GM18873 (cell line): ENCODE data around the gene KCNJ6.
"Not testable (repeated sequence)": the region's sequence is repeated elsewhere in the genome, so short reads cannot be mapped to it uniquely, and the experiment has no call there.

Experiments
- ATAC-seq: cut with Tn5 transposase; IDR thresholded peaks from one replicate; pipeline ENCODE4 v1.9.1; 2021; ENCODE audit warnings: mild to moderate bottlenecking, moderate library complexity, moderate number of reproducible peaks; ENCODE audit not compliant: unreplicated experiment, low FRiP score

KCNJ6 gene

GRCh38 chr21:37787456-37787855 lies 128.8 kb downstream of the KCNJ6 start:
- ATAC-seq = no peak

DNA sequence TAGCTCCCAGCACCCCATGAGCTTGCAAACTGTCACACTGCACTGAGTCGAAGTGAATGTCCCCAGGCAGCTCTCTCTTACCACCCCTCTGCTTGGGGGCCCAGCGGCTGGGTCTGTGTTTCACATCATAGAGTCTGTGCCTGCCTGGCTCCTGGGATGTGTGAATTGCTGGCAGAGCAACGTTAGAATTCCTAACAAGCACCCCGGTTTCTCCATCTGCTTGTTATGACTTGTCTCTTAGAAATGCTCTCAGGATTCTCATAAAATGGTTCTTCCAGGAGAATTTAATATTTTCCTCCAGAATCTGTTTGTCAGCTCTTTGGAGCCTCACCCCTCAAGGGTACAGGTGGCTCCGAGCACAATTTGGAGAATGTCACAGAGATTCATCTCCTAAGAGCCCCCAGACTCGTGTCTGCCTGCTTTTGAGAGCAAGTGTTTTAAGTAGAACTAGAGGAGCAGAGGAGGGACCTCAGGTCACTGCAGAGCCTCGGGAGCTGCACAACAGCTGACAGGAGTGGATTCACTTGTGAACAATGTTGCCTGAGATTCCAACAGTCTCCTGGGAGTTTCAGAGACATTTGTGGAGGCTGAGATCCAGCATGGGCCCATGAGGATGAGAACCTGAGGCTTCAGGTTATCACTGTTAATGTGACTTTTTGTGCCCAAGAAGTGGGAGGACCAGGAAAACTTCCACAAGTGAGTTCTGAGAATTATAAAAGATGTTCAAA lies 131.5 kb downstream of the KCNJ6 start:
- no peak for ATAC-seq

DNA sequence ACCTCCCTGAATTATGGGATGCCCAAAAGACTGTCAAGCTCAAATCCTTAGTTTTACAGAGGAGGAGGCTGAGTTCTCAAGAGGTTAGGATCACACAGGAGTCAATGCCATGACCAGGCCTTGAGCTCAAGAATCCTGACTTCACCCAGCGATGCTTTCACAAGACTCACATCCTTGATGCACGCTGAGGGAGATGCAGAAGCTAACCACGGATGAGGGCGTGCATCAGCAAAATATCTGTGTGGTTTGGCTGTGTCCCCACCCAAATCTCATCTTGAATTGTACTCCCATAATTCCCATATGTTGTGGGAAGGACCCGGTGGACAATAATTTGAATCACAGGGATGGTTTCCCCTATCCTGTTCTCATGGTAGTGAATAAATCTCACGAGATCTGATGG lies 133.2 kb downstream of the KCNJ6 start:
- no peak for ATAC-seq

DNA sequence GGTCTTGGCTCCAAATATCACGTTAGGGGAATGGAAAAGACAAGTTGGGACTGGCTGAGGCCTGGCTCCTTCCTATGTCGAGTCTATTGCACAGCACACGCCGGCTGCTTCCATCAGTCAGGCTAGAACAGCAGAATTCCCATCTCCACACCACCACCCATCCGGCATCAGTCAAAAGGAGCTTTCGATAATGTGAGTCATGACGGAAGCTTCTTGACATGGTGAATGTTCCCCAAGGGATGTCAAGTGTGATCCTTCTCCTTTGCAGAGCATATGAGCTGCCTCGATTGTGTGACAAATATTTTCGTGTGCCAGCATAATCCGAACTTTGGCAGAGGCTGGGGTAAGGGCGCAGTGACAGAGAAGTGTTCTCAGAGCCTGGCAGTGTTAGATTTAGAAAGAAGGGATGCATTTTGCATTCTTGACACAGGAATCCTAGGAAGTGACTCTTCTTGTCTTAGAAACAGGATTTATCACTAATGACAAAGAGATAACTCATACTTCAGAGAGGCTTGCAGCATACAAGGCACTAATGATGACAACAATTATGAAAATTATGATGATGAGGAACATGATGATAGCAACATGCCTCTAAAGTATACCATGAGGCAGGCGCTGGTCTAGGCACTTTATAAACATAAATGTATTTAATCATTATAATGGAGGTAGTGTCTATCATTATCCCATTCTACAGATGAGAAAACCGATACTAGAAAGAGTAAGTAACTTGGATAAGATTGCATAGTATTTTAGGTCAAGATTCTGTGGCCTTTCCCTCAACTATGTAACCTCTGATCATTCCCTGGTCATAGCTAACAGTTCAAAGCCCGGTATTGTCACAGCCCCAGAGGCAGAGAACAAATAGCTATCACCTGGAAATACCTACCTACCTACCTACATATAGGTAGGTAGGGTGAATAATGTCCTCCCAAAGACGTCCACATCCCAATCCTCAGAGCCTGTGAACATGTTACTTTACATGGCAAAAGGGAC lies 135.0 kb downstream of the KCNJ6 start:
- ATAC-seq = no peak

- ATAC-seq = no peak
Observed at GRCh38 chr21:37771181-37771580, 145.1 kb downstream of the KCNJ6 start.

GRCh38 chr21:37770461-37770860 lies 145.8 kb downstream of the KCNJ6 start:
- ATAC-seq = no peak

DNA sequence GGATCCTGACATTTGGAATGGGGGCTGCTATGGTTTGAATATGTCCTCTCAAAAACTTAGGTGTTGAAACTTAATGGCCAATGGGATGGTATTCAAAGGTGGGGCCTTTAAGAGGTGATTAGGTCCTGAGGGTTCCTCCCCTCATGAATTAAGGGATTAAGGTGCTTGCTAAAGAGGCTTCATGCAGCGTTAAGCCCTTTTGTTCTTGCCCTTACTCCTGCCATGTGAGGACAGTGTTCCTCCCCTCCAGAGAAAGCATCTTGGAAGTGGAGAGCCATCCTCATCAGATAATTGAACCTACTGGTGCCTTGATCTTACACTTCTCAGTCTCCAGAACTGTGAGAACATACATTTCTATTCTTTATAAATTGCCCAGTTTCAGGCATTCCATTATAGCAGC lies 146.6 kb downstream of the KCNJ6 start:
- ATAC-seq = no peak

- no peak for ATAC-seq
Observed at GRCh38 chr21:37767984-37768383, 148.3 kb downstream of the KCNJ6 start.

DNA sequence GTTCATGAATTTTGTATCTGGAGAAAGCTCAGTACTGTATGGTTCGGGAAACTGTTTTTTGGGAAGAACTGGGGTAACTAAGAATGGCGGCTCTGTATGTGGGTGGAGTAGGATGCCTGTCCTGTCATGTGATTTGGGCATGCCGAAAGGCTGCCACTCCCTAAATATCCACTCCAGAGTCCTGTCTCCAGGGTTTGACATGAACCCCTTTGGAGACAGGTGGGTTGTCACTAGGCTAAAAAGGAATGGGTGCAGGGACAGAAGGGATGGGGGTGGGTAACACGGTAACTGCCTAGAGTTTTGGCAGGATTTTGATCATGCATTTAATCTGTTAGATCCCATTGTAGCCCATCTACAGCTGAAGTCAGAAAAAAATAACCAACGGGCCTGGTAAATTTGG lies 150.1 kb downstream of the KCNJ6 start:
- ATAC-seq = no peak

- ATAC-seq = no peak
Observed at GRCh38 chr21:37765221-37765900, 150.9 kb downstream of the KCNJ6 start.

- no peak for ATAC-seq
Observed at GRCh38 chr21:37764691-37765090, 151.6 kb downstream of the KCNJ6 start.

DNA sequence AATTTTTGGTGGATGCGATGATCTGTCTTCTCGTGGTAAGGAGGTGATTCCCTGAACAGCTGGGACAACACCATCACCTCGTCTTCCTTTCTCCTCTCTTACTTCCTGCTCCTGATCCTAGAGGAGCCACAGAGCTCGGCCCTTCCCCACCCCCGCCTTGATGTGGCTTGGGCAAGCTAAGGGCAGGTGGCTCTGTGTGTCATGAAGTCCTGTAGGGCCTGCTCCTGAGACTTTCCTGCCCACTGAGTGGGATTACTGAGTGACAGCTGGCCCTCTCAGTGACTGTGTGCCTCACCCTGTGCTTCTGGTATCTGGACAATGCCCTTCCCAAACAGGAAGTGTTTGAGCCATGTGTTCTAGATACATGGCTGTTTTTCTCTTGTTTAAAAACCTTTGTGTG lies 153.0 kb downstream of the KCNJ6 start:
- no peak for ATAC-seq

GRCh38 chr21:37762606-37763005 lies 153.7 kb downstream of the KCNJ6 start:
- no peak for ATAC-seq

DNA sequence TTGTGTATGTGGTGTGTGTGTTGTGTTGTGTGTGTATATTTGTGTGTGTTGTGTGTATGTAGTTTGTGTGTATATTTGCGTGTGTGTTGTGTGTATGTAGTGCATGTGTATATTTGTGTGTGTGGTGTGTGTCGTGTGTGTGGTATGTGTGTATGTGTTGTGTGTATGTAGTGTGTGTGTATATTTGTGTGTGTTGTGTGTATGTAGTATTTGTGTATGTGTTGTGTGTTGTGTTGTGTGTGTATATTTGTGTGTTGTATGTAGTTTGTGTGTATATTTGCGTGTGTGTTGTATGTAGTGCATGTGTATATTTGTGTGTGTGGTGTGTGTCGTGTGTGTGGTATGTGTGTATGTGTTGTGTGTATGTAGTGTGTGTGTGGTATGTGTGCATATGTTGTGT lies 154.9 kb downstream of the KCNJ6 start:
- not testable (repeated sequence) for ATAC-seq

DNA sequence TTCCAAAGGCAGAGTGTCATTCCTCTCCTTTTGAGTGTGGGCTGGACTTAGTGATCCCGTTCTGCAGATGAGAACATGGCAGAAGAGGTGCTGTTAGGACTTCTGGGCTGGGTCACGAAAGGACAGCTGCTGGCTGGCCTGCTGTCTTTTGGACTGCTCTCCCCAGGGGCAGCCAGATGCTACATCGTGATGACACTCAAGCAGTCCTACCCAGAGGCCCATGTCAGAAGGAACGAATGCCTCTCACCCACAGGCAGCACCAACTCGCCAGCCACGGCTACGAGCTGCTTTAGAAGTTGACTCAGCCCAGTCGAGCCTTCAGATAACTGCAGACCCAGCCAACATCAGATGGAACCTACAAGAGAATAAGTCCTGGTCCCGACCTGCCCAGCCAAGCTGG lies 156.5 kb downstream of the KCNJ6 start:
- no peak for ATAC-seq

DNA sequence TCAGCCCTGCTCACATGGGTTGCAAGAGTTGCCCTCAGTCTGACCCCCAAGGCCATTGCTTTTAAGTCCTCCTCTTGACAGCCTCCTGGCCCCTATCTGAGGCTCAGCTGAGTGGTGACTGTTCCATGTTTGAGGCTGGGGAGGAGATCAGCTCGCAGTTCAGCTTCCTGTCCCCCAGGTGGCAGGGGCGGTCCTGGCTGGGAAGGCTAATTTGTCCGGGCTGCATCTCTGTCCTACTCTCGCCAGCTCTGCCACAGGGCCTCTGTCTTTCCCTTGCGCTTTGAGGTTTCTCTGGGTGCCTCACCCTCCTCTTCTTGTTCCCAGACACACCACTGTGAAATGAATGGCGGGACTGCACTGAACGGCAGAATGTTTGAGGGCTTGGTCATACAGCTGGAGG lies 157.3 kb downstream of the KCNJ6 start:
- ATAC-seq = no peak

DNA sequence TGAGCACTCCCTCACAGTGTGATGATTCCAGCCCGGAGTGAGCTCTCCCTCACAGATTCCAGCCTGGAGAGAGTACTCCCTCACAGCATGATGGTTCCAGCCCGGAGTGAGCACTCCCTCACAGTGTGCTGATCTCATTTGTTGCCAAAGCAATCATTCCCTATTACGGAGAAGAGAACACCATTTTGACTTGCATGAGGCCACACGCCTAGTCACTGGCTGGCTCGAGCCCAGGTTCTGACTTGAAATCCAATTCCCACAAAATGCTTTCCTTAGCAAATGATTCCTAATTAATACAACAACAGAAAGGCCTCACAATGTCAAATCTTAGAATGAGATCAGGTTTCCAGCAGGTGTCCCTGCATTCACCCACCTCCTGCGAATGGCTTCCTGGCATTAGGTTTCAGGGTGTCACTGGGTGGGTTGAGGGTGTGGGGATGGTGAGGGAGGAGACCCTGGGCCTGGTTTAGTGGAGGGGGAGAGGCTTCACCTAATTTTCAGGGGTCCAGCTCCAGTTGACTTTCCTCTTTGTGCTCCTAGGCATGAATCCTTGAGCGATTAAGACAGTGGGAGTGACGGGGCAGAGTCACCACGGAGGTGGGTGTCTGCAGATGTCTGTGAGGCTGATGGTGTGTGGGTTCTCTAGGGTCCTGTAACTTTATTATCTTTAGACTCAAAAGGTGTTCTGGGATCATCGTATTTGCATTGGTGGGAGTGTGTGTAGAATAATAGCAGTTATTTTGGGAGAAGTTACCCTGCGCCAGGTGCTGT lies 158.5 kb downstream of the KCNJ6 start:
- no peak for ATAC-seq

- ATAC-seq = no peak
Observed at GRCh38 chr21:37753122-37753599, 163.1 kb downstream of the KCNJ6 start.

DNA sequence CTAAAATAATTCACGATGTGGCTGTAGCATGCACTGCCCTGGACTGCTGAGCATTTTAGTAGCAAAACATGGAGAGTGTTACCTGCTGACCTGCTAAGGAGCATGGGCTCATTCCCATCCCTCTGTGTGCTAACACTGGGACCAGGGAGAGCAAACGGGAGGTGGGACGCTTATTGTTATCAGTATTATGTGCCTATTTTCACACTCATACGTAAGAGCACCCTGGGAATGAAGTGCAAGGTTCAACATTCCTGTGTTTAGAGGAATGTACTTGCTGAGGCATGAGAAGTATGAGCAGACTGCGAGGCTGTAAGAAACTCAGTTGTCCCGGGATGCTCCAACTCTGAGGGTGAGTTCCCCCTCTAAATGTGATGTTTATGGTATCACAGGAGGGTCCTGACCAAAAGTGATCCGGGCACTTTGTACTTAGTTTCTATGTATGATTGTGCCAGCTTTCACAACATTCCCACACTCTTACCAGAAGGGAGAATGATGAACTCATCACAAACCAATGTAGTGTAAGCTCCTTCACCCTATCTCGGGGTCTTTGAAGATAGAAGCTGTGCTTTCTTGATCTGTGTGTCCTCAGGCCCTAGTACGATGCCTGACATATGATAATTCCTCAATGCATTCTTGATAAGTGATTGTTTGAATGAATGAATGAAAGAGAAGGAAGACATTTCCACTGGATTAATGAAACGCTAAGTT lies 164.8 kb downstream of the KCNJ6 start:
- ATAC-seq = no peak

DNA sequence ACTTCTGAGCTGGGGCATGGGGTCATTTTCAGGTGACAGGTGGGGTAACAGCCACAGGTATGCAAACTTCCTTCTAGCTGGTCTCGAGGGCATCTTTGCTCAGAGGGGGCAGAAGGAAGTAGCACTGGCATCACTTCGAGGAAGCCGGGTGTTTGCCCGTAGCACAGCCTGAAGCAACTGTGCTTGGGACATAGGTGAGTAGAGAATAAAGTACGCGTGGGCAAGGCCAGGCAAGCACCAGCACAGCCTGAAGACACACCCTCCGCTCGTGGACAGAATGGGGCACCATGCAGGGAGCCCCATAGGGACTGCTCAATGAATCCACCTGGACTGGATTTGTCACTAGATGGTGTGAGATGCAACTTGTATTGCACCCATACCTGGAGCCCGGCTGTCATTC lies 167.1 kb downstream of the KCNJ6 start:
- no peak for ATAC-seq
